K562 (cell line): ENCODE measurements around the gene SPATA45. TPM values are rescaled to one million over a fixed set of nuclear protein-coding genes. Genes with fewer than 3 reads are reported as not detected.

Experiments
- ATAC-seq: fragments of 200-7000 bp; cut with Tn5 transposase; 3 replicates; pipeline ENCODE4 v1.9.1; 2020; ENCODE audit warnings: moderate library complexity
- BruUV-seq: library from RNA; stranded (reverse); fragments of 400-500 nt; replicated peaks from 2 replicates; lab custom pipeline; 2021; lab: Mats Ljungman, UMichigan
- CTCF ChIA-PET: fragments of 300-600 bp; formaldehyde crosslinking; extraction: SDS; loops from one replicate; lab custom pipeline; 2021; ENCODE audit warnings: low intra/inter-chr PET ratio; lab: Yijun Ruan, JAX
- POLR2A ChIA-PET: fragments of 300-600, 350-650 bp; sonication (Branson Sonifier 250); formaldehyde crosslinking; extraction: SDS; loops from one replicate; lab custom pipeline; 2021; ENCODE audit warnings: antibody characterized with exemption, inconsistent platforms; lab: Yijun Ruan, JAX
- DNase-seq, 4 experiments: peaks; one replicate each; pipeline versions ENCODE4 v3.0.0 to v3.0.0-alpha.2; 2011 to 2018; ENCODE audit warnings: low spot score in 3 of 4, mixed read lengths in 3 of 4; ENCODE audit errors: extremely low read depth in 1 of 4
- FAIRE-seq: peaks from 2 replicates; lab custom pipeline; 2011; peaks lifted over from hg19 to GRCh38; lab: Jason Lieb, UNC
- H2AFZ ChIP-seq: 2 replicates; pipeline ENCODE4 v1.6.0; 2011; ENCODE audit warnings: low read depth, low read length, control low read depth, inconsistent platforms
- H3K27ac ChIP-seq: fragments of 200-600 bp; 3 replicates; pipeline ENCODE4 v1.8.0; 2011; ENCODE audit warnings: low read depth, mild to moderate bottlenecking, control low read depth, inconsistent platforms, low read length, moderate library complexity, mixed read lengths; ENCODE audit errors: extremely low read depth
- H3K27me3 ChIP-seq, 2 experiments: fragments of 300-600 bp in 1 of 2; 2 replicates in 1 of 2; 3 replicates in 1 of 2; pipeline versions ENCODE4 v1.6.0 to v1.8.0; 2011; ENCODE audit warnings: inconsistent platforms in 2 of 2, low read length in 2 of 2, mild to moderate bottlenecking in 1 of 2, mixed read lengths in 1 of 2, moderate library complexity in 1 of 2; ENCODE audit not compliant: control insufficient read depth in 2 of 2, insufficient read depth in 2 of 2
- H3K36me3 ChIP-seq: fragments of 300-600 bp; 3 replicates; pipeline ENCODE4 v1.8.0; 2011; ENCODE audit warnings: mild to moderate bottlenecking, low read length, inconsistent platforms; ENCODE audit not compliant: control insufficient read depth, insufficient read depth
- H3K4me1 ChIP-seq, 2 experiments: fragments of 200-600 bp in 1 of 2; replicated peaks in 1 of 2; 2 replicates in 1 of 2; 3 replicates in 1 of 2; pipeline versions ENCODE4 v1.5.1 to v1.8.0; 2011; ENCODE audit warnings: inconsistent platforms in 2 of 2, low read length in 2 of 2, mild to moderate bottlenecking in 1 of 2, mixed read lengths in 1 of 2, moderate library complexity in 1 of 2; ENCODE audit not compliant: control insufficient read depth in 2 of 2, insufficient read depth in 2 of 2
- H3K4me2 ChIP-seq: 2 replicates; pipeline ENCODE4 v1.6.1; 2011; ENCODE audit warnings: low read length, control low read depth, inconsistent platforms, mixed read lengths; ENCODE audit not compliant: insufficient read depth
- H3K4me3 ChIP-seq: fragments of 200-600 bp; sonication (generic), shearing (Covaris generic); 2 replicates; pipeline ENCODE4 v1.5.1; 2016; ENCODE audit warnings: control low read depth, inconsistent platforms
- H3K79me2 ChIP-seq: fragments of 200-600 bp; 3 replicates; pipeline ENCODE4 v1.8.0; 2011; ENCODE audit warnings: low read length, inconsistent platforms; ENCODE audit not compliant: control insufficient read depth, insufficient read depth
- H3K9ac ChIP-seq, 2 experiments: 2 replicates each; pipeline versions ENCODE4 v1.6.0 to v1.6.1; 2011; ENCODE audit warnings: low read depth in 2 of 2, low read length in 2 of 2, control low read depth in 1 of 2, inconsistent platforms in 1 of 2, mild to moderate bottlenecking in 1 of 2, mixed read lengths in 1 of 2; ENCODE audit not compliant: insufficient read depth in 1 of 2
- H3K9me1 ChIP-seq: one replicate; pipeline ENCODE4 v1.6.0; 2011; ENCODE audit warnings: inconsistent platforms, mild to moderate bottlenecking, low read length, moderate library complexity; ENCODE audit not compliant: control insufficient read depth, insufficient read depth
- H3K9me3 ChIP-seq: replicated peaks from 2 replicates; pipeline ENCODE4 v1.5.1; 2011; ENCODE audit warnings: low read depth, low read length, inconsistent platforms; ENCODE audit not compliant: control insufficient read depth, insufficient read depth
- H4K20me1 ChIP-seq: replicated peaks from 2 replicates; pipeline ENCODE4 v1.6.1; 2011; ENCODE audit warnings: low read length, inconsistent platforms, mixed read lengths; ENCODE audit not compliant: control insufficient read depth, insufficient read depth
- CBFA2T3 ChIP-seq: fragments of 450-650 bp; IDR thresholded peaks from 2 replicates; pipeline ENCODE4 v1.6.1; 2017
- HLTF ChIP-seq: fragments of 450-650 bp; IDR thresholded peaks from 2 replicates; pipeline ENCODE4 v1.6.1; 2016
- KLF10 ChIP-seq: fragments of 250-450 bp; sonication (Bioruptor Pico); IDR thresholded peaks from 2 replicates; pipeline ENCODE4 v1.6.1; 2021; ENCODE audit warnings: matching md5 sums
- MCM3 ChIP-seq: fragments of 450-650 bp; IDR thresholded peaks from 2 replicates; pipeline ENCODE4 v1.6.1; 2016
- MYC ChIP-seq, 2 experiments: fragments of 250-450 bp in 1 of 2; sonication (Bioruptor Pico) in 1 of 2; IDR thresholded peaks; 2 replicates each; pipeline versions ENCODE4 v1.5.1 to v1.6.1; 2012 to 2021; ENCODE audit warnings: low read depth in 2 of 2, borderline replicate concordance in 1 of 2, improper control_type of control experiment in 1 of 2, low read length in 1 of 2, mild to moderate bottlenecking in 1 of 2, moderate library complexity in 1 of 2
- NCOR1 ChIP-seq: fragments of 450-650 bp; IDR thresholded peaks from 2 replicates; pipeline ENCODE4 v1.6.1; 2016; ENCODE audit warnings: mild to moderate bottlenecking, moderate library complexity
- RAD21 ChIP-seq, 2 experiments: fragments of 250-450 bp in 1 of 2; fragments of 450-650 bp in 1 of 2; sonication (Bioruptor Pico) in 1 of 2; formaldehyde crosslinking in 1 of 2; IDR thresholded peaks in 1 of 2; conservative IDR thresholded peaks in 1 of 2; 2 replicates each; pipeline versions ENCODE4 v1.4.0 to v1.8.0; 2020 to 2022; ENCODE audit warnings: mild to moderate bottlenecking in 2 of 2, moderate library complexity in 1 of 2
- SMAD1 ChIP-seq: fragments of 150-350 bp; IDR thresholded peaks from 2 replicates; pipeline ENCODE4 v1.6.1; 2014; ENCODE audit warnings: low read length, low read depth; ENCODE audit not compliant: partially characterized antibody
- SMC3 ChIP-seq: conservative IDR thresholded peaks from 2 replicates; pipeline ENCODE4 v1.6.1; 2011; ENCODE audit warnings: low read depth, low read length, improper control_type of control experiment; ENCODE audit not compliant: insufficient read depth
- ZZZ3 ChIP-seq: fragments of 450-650 bp; IDR thresholded peaks from 2 replicates; pipeline ENCODE4 v1.6.1; 2016; ENCODE audit warnings: antibody characterized with exemption, mild to moderate bottlenecking, moderate library complexity
- WGBS: fragments of 100-300 bp; shearing (Covaris generic); methylation state at CpG from one replicate; pipeline ENCODE4 v1.1.6; 2016; ENCODE audit warnings: low coverage, mixed read lengths; ENCODE audit not compliant: insufficient coverage; ENCODE audit errors: missing lambda C conversion rate; 5-methylcytosine and 5-hydroxymethylcytosine counted together
- in situ Hi-C: fragments of 300-500 bp; cut with MboI; formaldehyde crosslinking; loops from 4 replicates; pipeline ENCODE4 v1.15.0; 2018; ENCODE audit warnings: inconsistent platforms, mixed read lengths
- intact Hi-C: fragments of 100-400 bp; cut with micrococcal nuclease; formaldehyde crosslinking; loops from 2 replicates; pipeline ENCODE4 v1.14.2; 2022
- polyA plus RNA-seq, 8 experiments: library from polyadenylated mRNA; depleted of rRNA in 4 of 8; stranded (reverse) in 5 of 8; unstranded in 3 of 8; fragments of >200 nt; fragmentation: Nextera tagmentation in 2 of 8; fragmentation: Illumina TruSeq in 1 of 8; extraction: Ambion mirVana in 2 of 8; extraction: Trizol in 1 of 8; gene quantifications; 2 replicates each; pipeline versions ENCODE4 v1.2.1 to v1.2.3, GENCODE V29; 2011 to 2014; ENCODE audit warnings: inconsistent platforms in 1 of 8, missing spikeins in 1 of 8
- total RNA-seq, 7 experiments: library from RNA; depleted of rRNA in 6 of 7; stranded (reverse); fragments of >200 nt in 6 of 7; fragmentation: Illumina TruSeq in 2 of 7; extraction: Trizol in 2 of 7; gene quantifications; 2 replicates each; pipeline versions ENCODE4 v1.2.1 to v1.2.3, GENCODE V29; 2011 to 2021; ENCODE audit warnings: low replicate concordance in 1 of 7
- TF ChIP-seq, protein P1 (sequence below), 3 experiments: IDR thresholded peaks in 2 of 3; conservative IDR thresholded peaks in 1 of 3; 2 replicates each; pipeline ENCODE4 v1.5.1; 2011 to 2012; ENCODE audit warnings: low read length in 3 of 3, mild to moderate bottlenecking in 3 of 3, control low read depth in 2 of 3, improper control_type of control experiment in 1 of 3, inconsistent platforms in 1 of 3, low read depth in 1 of 3, mixed read lengths in 1 of 3, moderate library complexity in 1 of 3; ENCODE audit not compliant: insufficient read depth in 2 of 3
- TF ChIP-seq, protein P2 (sequence below): fragments of 450-650 bp; IDR thresholded peaks from 2 replicates; pipeline ENCODE4 v1.6.1; 2017; ENCODE audit warnings: mild to moderate bottlenecking, moderate library complexity
- TF ChIP-seq, protein P3 (sequence below), 2 experiments: fragments of 450-650 bp in 1 of 2; sonication (generic) in 1 of 2; formaldehyde crosslinking in 1 of 2; IDR thresholded peaks in 1 of 2; conservative IDR thresholded peaks in 1 of 2; 2 replicates each; pipeline versions ENCODE4 v1.6.1 to v1.8.1; 2016 to 2023; ENCODE audit warnings: mild to moderate bottlenecking in 2 of 2, moderate library complexity in 2 of 2, inconsistent platforms in 1 of 2, missing genetic modification reagents in 1 of 2
- TF ChIP-seq, protein P4 (sequence below): sonication (generic); formaldehyde crosslinking; IDR thresholded peaks from 2 replicates; pipeline ENCODE4 v1.9.0; 2022; ENCODE audit warnings: mild to moderate bottlenecking, missing genetic modification reagents
- TF ChIP-seq, protein P5 (sequence below): sonication (generic); formaldehyde crosslinking; IDR thresholded peaks from 2 replicates; pipeline ENCODE4 v1.8.0; 2022; ENCODE audit warnings: mild to moderate bottlenecking, missing genetic modification reagents

SPATA45 gene
- total and polyA plus RNA-seq, 9 of the 15 experiments (the other 6 are each of a cell fraction or from before 2014, with no cell fraction given) = 0.18 TPM; not detected in 8

DNA sequence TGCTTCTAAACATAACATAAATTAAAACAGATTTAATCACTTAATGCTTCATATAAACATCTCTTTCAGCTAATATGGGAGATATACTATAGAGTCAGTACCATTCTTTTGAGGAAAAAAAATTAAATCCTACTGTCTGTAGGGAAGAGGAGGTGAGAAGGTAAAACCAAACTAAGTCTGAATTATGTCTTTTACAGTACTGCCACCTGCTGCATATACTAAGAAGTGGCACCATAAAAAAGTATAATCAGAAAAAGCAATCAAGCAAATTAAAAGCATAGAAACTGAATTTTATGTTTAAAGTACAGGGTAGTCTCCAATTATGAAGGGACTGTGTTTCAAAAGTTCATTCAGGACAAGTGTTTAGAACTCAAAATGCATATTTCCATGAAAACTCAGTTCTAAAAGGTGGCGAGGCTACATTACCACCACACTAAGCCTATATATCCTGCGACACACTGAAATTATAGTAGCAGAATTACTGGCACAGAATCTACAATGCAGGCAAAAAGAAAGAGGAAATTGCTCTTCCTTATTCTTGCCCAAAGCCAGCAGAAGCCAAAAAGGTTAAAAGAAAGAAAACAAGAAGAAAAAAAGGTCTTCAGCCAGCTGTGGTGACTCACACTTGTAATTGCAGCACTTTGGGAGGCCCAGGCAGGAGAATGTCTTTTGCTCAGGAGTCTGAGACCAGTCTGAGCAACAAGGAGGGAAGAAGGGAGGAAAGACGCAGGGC lies 64.9 kb downstream of the SPATA45 start:
- DNase-seq (peak in 1 of 4 experiments; percentile 23), FAIRE-seq (peak; percentile 62), ATAC-seq (peak; percentile 84)
- in situ Hi-C loops = no loop called here
- ChIA-PET POLR2A (no interaction called here), CTCF (interaction anchor here (0.5 to 2.3 kb wide), 11 partner anchors 32 to 918 kb away, joined by 3 to 14 read pairs (median 4); partner anchors contain the start of gene BATF3)
- intact Hi-C loops = loop anchor here (1.0 to 5.0 kb wide), 6 partner anchors 32 to 325 kb away; partner anchors contain the start of gene BATF3
- H3K27me3 ChIP-seq = no peaks in the 10 kb centered on the region
- no peaks in the 10 kb centered on the region for H3K9me3 ChIP-seq
- H3K4me2 ChIP-seq = no peak overlapping the region
- H2AFZ ChIP-seq = no peak overlapping the region
- no peak overlapping the region for H3K27ac ChIP-seq
- 90% methylated on average over 3 of the region's 3 CpGs for WGBS
- H4K20me1 ChIP-seq = no peaks in the 10 kb centered on the region
- no peak overlapping the region for H3K4me3 ChIP-seq
- no TSS peak for BruUV-seq
- H3K79me2 ChIP-seq = peaks cover 9% of the 10 kb centered on the region; the same call in 2 of the 3 replicates
- no peaks in the 10 kb centered on the region for H3K9me1 ChIP-seq
- no peak overlapping the region for H3K9ac ChIP-seq
- H3K4me1 ChIP-seq = no peaks in the 10 kb centered on the region
- H3K36me3 ChIP-seq = peaks cover 71% of the 10 kb centered on the region
- TF ChIP-seq, protein P1, sequence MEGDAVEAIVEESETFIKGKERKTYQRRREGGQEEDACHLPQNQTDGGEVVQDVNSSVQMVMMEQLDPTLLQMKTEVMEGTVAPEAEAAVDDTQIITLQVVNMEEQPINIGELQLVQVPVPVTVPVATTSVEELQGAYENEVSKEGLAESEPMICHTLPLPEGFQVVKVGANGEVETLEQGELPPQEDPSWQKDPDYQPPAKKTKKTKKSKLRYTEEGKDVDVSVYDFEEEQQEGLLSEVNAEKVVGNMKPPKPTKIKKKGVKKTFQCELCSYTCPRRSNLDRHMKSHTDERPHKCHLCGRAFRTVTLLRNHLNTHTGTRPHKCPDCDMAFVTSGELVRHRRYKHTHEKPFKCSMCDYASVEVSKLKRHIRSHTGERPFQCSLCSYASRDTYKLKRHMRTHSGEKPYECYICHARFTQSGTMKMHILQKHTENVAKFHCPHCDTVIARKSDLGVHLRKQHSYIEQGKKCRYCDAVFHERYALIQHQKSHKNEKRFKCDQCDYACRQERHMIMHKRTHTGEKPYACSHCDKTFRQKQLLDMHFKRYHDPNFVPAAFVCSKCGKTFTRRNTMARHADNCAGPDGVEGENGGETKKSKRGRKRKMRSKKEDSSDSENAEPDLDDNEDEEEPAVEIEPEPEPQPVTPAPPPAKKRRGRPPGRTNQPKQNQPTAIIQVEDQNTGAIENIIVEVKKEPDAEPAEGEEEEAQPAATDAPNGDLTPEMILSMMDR (IDR thresholded peaks at IDR 0.05 in 2 of 3, conservative IDR thresholded peaks at IDR 0.05 in 1 of 3; ENCODE audit: insufficient read depth in 2 of 3, low read depth in 1 of 3, low read length in 3 of 3) = peak in 2 of 3 experiments; percentile 50 to 81; a peak in 4 of 6 replicates
- no peak for TF ChIP-seq SMAD1
- TF ChIP-seq KLF10 = no peak
- TF ChIP-seq, protein P2, sequence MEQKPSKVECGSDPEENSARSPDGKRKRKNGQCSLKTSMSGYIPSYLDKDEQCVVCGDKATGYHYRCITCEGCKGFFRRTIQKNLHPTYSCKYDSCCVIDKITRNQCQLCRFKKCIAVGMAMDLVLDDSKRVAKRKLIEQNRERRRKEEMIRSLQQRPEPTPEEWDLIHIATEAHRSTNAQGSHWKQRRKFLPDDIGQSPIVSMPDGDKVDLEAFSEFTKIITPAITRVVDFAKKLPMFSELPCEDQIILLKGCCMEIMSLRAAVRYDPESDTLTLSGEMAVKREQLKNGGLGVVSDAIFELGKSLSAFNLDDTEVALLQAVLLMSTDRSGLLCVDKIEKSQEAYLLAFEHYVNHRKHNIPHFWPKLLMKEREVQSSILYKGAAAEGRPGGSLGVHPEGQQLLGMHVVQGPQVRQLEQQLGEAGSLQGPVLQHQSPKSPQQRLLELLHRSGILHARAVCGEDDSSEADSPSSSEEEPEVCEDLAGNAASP = no peak
- 0 out of 2 replicates have a peak, but pooled peaks have one; percentile 20 for TF ChIP-seq SMC3
- TF ChIP-seq, protein P3, sequence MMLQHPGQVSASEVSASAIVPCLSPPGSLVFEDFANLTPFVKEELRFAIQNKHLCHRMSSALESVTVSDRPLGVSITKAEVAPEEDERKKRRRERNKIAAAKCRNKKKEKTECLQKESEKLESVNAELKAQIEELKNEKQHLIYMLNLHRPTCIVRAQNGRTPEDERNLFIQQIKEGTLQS (IDR thresholded peaks at IDR 0.05) = peak; percentile 57; the same call in 1 of the 2 replicates
- TF ChIP-seq, protein P3 (CRISPR knock-in tag; conservative IDR thresholded peaks at IDR 0.05) = peak; percentile 17; the same call in 1 of the 2 replicates
- TF ChIP-seq RAD21 (CRISPR knock-in tag; conservative IDR thresholded peaks at IDR 0.05 in 1 of 2, IDR thresholded peaks at IDR 0.05 in 1 of 2) = peak; percentile 81 to 82
- peak; percentile 35; the same call in 1 of the 2 replicates for TF ChIP-seq ZZZ3
- TF ChIP-seq MYC (IDR thresholded peaks at IDR 0.05; ENCODE audit: low read depth, low read length) = no peak
- TF ChIP-seq MYC (CRISPR knock-in tag; IDR thresholded peaks at IDR 0.05; ENCODE audit: borderline replicate concordance, low read depth) = no peak
- TF ChIP-seq, protein P4, sequence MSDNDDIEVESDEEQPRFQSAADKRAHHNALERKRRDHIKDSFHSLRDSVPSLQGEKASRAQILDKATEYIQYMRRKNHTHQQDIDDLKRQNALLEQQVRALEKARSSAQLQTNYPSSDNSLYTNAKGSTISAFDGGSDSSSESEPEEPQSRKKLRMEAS = no peak
- TF ChIP-seq NCOR1 = no peak
- TF ChIP-seq MCM3 = no peak
- TF ChIP-seq CBFA2T3 = 0 out of 2 replicates have a peak, but pooled peaks have one; percentile 2
- TF ChIP-seq HLTF = no peak
- TF ChIP-seq, protein P5, sequence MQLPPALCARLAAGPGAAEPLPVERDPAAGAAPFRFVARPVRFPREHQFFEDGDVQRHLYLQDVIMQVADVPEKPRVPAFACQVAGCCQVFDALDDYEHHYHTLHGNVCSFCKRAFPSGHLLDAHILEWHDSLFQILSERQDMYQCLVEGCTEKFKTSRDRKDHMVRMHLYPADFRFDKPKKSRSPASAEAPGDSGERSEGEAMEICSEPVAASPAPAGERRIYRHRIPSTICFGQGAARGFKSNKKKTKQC (CRISPR knock-in tag) = no peak
